Endometrium (tissue), 2 donors: ENCODE results near the gene KLF9.
"Not testable (repeated sequence)": the region's sequence is repeated elsewhere in the genome, so short reads cannot be mapped to it uniquely, and the experiment has no call there.

ENCODE experiments used
- FAIRE-seq: peaks from 2 replicates; lab custom pipeline; 2012; peaks lifted over from hg19 to GRCh38; lab: Jason Lieb, UNC
- donor health status: control.
- donor health status: control.

The KLF9 gene

DNA sequence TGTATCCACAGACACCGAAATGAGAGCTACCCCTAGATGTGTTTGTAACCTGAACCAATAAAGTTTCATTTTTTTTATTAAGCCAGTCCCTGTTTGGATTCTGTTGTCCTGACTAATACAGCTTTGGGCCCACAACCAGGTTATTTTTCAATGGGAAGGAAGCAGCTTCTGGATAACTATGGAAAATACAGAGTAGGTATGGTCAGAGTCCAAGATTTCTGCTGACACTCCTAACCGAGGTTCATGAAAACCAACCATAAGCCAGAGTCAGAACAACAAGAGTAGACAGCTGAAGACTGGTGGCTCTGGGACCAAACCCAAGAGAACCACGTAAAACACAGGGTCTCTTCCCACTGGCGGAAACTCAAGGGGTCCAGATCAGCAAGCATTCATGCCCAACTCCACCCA is 10.8 kb downstream of the KLF9 start:
- FAIRE-seq, result no peak

- FAIRE-seq, result no peak
Measured at GRCh38 chr9:70403166-70403565, 11.3 kb downstream of the KLF9 start.

GRCh38 chr9:70402213-70402612 is 12.2 kb downstream of the KLF9 start:
- peak; percentile 45 for FAIRE-seq

DNA sequence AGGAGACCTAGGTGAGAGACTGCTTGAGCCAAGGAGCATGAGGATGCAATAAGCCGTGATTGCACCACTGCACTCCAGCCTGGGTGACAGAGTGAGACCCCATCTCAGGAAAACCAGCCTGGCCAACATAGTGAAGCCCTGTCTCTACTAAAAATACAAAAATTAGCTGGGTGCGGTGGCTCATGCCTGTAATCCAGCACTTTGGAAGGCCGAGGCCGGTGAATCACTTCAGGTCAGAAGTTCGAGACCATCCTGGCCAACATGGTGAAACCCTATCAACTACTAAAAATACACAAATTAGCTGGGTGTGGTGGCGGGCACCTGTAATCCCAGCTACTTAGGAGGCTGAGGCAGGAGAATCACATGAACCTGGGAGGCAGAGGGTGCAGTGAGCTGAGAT is 13.2 kb downstream of the KLF9 start:
- not testable (repeated sequence) for FAIRE-seq

GRCh38 chr9:70400107-70400892 is 14.2 kb downstream of the KLF9 start:
- FAIRE-seq, result no peak

DNA sequence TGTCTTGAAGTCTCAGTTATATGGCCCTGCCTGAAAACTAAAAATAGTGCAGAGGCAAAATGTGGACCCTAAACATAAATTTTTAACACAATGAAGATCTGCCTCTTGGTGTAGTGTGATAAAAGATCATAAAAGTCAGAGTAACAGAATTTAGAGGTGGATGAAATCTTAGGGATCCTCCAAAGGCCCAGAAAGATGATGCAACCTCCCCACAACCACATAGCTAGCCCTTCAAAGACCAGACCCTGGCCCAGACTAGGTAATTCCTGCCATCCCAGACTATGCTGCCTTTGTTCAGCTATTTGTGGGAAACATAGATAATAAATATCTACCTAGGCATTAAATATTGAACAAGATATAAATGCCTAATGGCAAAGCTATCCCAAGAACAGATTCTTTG is 15.3 kb downstream of the KLF9 start:
- FAIRE-seq, result no peak

DNA sequence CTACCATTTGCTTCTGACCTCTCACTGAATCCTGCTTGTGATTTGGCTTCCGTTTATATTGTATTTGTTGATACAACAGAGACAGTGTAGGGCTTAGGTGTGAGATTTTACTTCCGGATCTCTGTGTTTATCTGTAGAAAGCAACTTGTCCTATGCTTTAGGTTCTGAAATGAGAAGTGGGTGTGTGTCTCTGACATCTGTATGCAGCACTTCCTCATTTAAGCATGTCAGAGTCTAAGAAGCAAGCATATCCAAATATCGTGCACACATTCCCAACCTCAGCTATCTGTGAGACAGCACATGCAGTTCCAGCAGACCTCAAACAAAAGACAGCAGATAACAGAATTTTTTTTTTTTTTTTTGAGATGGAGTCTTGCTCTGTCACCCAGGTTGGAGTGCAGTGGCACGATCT is 16.3 kb downstream of the KLF9 start:
- no peak for FAIRE-seq

DNA sequence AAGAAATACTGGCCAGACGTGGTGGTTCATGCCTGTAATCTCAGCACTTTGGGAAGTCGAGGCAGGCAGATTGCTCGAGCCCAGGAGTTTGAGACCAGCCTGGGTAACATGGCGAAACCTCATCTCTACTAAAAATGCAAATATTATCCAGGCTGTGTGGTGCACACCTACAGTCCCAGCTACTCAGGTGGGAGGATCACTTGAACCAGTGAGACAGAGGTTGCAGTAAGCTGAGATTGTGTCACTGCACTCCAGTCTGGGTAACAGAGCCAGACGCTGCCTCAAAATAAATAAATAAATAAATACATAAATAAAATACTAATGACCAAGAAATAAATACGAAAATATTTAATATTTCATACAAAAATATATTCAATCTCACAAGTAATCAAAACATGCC is 18.8 kb downstream of the KLF9 start:
- FAIRE-seq, result no peak

DNA sequence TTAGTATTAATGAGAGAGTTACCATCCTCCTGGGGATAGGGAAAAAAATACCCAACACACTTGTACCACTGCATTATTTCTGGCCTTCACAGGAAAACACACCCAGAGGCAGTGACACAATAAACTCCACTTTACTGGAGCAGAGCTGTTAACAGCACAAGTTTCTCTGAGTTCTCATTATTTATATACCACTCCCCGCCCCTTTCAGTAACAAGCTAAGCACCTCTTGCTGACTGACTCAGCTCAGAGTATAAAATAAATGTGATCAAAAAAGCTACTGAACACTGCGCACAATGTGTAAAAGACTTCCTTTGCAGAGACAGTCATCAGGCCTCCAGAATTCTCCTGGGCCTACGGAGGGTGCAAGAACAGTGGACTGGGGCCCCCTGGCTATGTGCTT is 21.6 kb downstream of the KLF9 start:
- FAIRE-seq, result no peak

GRCh38 chr9:70392189-70392588 is 22.3 kb downstream of the KLF9 start:
- FAIRE-seq, result no peak

DNA sequence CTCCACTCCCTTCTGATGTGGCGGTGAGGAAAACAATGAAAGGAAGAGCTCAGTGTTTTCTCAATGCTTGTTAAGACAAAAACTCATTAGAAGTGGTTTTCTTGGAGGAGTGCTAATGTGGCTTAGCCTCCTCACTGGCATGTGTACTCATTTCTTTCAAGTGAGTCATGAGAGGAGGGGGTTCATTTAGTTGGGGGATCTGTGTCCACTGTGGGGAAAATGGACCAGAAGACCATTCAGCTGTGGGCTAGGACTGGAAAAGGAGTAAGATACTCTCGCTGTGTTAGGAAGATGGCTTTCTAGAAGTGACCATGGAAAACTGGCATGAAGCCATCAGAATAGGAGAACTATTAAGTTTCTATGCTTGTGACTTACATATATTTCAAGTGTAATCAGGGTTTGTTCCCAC is 23.5 kb downstream of the KLF9 start:
- no peak for FAIRE-seq

DNA sequence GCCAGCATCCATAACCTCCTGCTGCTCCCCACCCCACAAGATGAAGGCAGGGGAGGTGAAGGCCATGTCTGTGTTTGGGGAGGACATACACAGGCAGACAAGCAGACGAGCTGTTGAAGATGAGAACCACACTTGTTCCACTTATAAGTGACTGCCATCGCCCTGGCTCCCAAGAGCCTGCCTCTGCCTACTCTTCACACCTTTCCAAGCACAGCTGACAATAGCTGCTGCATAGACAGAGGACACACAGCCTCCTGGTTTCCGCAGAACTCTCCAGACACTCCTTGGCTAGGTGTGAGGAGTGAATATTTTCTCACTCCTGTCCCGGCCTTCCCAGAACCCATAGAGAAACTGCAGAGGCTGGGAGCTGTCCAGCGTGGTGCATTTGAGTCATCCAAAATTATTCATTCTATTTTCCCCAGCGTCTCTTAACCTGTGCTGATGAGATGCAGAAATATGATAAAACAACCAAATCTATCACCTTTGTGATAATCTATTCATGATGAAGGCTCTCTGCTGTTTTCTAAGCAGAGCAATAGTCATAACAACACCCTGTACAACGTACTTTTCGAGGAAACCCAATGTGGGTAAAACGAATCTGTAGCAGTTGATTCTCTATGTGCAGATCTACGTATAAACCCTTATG is 24.7 kb downstream of the KLF9 start:
- no peak for FAIRE-seq

DNA sequence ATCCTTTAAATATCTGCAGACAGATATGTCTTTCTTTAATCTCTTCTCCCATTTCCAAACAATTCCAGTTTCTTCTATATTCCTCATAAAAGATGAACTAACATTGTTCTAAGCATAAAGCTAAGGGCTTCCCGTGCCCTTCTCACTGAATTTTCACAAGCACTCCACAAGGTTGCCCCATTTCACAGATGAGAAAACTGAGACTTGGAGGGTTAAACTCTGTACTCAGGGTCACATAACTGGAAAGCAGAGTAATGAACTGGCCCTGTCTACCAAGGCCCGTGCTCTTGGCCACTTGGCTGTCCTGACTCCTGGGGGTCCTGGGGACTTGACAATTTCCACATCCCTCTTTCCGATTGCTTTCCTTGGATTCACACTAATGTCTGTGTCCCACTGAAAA is 25.3 kb downstream of the KLF9 start:
- no peak for FAIRE-seq

- FAIRE-seq, result no peak
Measured at GRCh38 chr9:70387663-70388062, 26.8 kb downstream of the KLF9 start.

DNA sequence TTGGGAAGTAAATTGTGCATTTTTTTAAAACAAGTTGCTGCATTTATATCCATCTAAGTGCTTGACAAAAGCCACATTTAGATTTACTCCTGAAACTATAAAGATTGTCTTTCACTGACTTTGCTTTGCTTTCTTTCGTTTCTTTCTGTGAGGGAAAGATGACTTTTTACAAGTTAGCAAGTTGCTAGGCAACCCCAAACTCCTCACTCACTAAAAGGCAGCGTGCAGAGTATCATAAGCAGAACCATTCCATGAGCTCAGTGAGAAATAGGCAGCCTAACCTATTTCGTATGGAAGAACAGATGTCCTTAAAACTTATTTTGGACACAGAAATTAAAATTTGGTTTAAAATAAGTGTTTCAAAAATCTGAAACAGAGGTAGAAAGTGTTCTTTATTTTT is 29.0 kb downstream of the KLF9 start:
- FAIRE-seq, result no peak

DNA sequence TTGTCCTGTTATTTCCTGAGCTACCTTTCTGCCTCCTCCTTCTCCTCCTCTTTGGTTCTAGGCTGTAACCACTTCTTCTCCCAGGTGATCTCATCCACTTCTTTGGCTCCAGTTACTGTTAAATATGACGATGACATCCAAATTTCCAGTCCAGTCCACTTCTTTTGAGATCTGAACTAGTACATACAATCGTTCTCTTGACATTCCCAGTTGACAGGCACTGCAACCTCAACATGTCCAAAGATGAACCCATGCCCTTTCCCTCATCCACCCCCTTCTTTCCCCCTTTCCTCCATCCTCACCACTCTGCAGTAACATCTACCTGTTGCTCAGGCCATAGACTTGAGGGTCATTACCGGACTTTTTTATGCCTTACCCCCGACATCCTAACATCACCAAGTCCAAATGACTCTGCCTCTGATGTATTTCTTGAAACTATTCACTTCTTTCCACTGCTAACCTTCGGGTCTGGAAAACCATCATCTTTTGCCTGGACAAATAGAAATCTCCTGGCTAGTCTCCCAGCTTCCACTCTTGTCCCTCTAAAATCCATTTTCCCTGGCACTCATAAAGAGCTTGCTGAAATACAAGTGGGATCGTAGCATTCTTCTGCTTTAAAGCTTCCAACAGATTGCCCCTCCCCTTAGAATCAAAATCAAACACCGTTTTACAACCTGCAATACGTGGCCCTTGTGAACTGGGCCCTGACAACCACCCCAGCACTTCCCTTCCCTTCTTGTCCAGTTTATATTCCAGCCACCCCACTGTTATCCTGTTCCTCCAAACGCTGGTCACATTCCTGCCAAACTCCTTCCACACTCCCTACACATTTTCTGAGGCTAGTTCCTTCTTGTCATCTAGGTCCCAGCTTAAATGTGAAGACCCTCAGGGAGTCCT is 31.5 kb downstream of the KLF9 start:
- no peak for FAIRE-seq

GRCh38 chr9:70382046-70382708 is 32.3 kb downstream of the KLF9 start:
- FAIRE-seq, result no peak

DNA sequence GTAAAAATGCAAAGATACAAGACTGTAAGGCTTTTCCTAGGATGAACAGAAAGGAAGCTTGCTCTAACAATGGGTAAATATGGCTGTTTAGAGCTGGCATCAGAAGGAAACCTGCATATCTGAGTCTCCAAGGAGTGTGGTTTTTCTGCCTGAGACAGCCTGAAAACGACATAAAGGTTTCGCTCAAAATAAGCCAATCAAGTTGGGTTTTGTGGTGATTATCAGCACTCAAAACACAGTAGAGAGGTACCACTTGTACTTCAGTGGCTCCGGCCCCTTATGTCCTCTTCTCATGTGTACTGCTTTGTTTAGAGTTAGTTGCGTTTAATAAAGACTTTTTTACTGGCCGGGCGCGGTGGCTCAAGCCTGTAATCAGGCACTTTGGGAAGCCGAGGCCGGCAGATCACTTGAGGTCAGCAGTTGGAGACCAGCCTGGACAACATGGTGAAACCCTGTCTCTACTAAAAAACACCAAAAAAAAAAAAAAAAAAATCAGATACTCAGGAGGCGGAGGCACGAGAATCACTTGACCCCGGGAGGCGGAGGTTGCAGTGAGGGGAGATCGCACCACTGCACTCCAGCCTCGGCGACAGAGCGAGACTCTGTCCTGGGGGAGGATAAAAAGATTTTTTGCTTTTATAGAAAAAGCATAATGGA is 39.4 kb downstream of the KLF9 start:
- no peak for FAIRE-seq

DNA sequence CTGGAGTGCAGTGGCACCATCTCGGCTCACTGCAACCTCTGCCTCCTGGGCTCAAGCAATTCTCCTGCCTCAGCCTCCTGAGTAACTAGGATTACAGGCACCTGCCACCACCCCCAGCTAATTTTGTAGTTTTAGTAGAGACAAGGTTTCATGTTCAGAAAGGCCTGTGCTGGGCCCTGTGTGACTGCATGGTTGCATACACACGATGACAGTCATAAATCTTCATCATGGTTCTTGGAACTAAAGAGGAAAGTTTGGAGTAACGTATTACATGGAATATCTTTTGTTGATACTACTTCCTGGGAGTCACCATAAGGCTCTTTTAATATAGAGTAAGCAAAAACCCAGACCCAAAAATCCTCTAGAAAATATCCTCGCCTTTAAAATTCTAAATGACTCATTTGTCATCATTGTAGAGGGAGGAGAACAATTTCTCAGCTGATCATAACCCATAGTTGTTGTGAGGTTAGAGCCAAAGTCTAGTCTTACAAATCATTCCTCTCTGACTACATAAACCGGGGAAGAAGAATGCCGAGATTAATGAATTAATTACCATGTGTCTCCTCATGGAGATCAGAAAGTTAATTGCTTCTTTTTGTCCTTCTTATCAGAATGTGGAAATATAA is 47.0 kb downstream of the KLF9 start:
- FAIRE-seq, result no peak

- no peak for FAIRE-seq
Measured at GRCh38 chr9:70363760-70364159, 50.7 kb downstream of the KLF9 start.

DNA sequence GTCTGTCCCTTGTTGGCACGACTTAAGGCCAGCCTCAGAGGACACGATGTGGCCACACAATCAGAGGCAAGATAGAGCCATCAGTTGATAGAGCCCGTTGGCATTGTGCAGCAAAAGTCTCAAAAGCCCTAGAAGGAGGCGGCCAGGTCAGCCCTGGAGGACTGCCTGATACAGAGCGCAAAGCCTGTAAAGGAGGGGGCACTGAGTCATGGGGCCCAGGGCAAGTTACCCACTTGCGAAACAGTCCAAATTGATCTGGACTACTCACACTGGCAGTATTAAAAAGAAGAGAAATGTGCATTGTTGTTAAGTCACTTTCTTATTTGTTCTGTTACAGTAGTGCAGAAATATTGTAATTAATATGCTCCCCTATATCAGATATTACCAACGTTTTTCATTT is 51.5 kb downstream of the KLF9 start:
- no peak for FAIRE-seq
